ENCODE data around the gene TOP2B. TPM values are rescaled to one million over a fixed set of nuclear protein-coding genes. Genes with fewer than 3 reads are reported as not detected.

TOP2B gene
- total and polyA plus RNA-seq, 9 of the 15 experiments (the other 6 are each of a cell fraction or from before 2014, with no cell fraction given): 45.3 to 186 (median 134) TPM

DNA sequence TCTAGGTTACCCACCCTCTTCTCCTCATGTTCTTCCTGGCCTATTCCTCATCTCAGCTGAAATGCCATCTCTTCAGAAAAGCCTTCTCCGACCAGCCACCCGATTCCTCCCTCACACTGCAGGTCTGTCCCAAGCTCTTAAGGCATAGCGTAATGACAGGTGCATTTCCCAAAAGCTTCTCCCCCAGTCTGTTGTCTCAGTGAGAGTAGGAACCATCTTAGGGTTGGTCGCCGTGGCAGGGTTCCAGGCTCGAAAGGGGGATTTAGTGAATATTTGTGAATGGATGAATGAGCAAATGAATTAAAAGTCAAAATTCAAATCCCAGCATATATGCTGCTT lies 78.6 kb downstream of the TOP2B start (continued):
- no peak for TF ChIP-seq MEF2A (IDR thresholded peaks at IDR 0.05; ENCODE audit: control insufficient read depth, low read depth, low read length)
- TF ChIP-seq MAX (CRISPR knock-in tag; IDR thresholded peaks at IDR 0.05): no peak

DNA sequence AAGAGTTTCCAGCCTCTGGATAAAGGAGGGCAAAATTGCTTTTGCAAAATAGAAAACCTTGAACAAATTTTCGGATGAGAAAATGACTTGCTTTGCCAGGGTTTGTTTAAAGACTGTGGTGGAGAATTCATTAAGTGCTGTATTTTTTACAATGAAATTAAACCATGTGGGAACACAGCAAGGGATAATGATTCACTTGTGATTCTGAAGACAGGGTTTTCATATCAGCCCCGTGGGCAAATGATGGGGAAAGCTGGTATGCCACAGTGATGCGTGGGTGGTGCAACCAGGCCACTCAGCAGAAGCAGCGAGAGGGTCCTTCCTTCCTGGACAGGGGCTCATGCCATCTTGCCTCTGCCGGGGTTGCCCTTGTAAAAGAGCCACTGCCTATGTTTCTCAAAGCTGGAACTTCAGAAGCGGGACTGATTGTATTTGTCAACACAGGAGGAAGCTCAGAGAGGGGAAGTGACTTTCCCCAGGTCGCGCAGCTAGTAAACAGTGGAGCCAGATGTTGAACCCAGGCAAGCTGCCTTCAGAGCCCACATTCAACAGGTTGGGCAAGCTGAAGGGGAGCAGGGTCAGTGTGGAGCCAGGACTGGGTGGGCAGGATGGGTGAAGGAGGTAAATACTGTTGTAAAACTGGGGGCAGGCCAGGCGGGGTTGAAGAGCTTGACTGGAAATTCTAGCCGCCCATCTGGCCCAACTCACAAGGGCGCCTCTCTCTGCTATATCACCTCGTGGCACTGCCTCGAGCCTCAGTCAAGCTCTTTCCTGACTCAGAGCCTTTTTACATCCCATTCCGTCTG lies 79.1 kb downstream of the TOP2B start:
- Histone ChIP-seq H3K79me2 (ENCODE audit: control insufficient read depth, insufficient read depth, low read length) (no peaks in the 10 kb centered on the region), H3K9ac (ENCODE audit: insufficient read depth in 1 of 2, low read depth in 2 of 2, low read length in 2 of 2) (no peak overlapping the region), H3K9me1 (ENCODE audit: control insufficient read depth, insufficient read depth, low read length) (no peaks in the 10 kb centered on the region), H3K4me3 (no peak overlapping the region), H3K4me1 (replicated peaks in 1 of 2; ENCODE audit: control insufficient read depth in 2 of 2, insufficient read depth in 2 of 2, low read length in 2 of 2) (peaks cover 0 to 16% of the 10 kb centered on the region in 2 experiments; a peak in 3 of 5 replicates), H3K27ac (ENCODE audit: extremely low read depth, low read depth, low read length) (no peak overlapping the region), H3K36me3 (ENCODE audit: control insufficient read depth, insufficient read depth, low read length) (no peaks in the 10 kb centered on the region), H3K9me3 (replicated peaks; ENCODE audit: control insufficient read depth, insufficient read depth, low read depth, low read length) (no peaks in the 10 kb centered on the region), H2AFZ (ENCODE audit: low read depth, low read length) (no peak overlapping the region), H3K27me3 (ENCODE audit: control insufficient read depth in 2 of 2, insufficient read depth in 2 of 2, low read length in 2 of 2) (peaks cover 22 to 45% of the 10 kb centered on the region in 2 experiments), H3K4me2 (ENCODE audit: insufficient read depth, low read length) (no peak overlapping the region), H4K20me1 (replicated peaks; ENCODE audit: control insufficient read depth, insufficient read depth, low read length) (0 out of 2 replicates have a peak, but pooled peaks cover 2% of the 10 kb centered on the region)
- intact Hi-C loops (cut with micrococcal nuclease) (no loop called here), in situ Hi-C loops (cut with MboI) (no loop called here)
- FAIRE-seq: no peak
- POLR2A ChIA-PET: interaction anchor here (0.6 to 0.9 kb wide), 2 partner anchors 8 to 124 kb away, joined by 3 read pairs; no protein-coding TSS in a partner anchor
- 14% methylated on average over 14 of the region's 14 CpGs for whole genome bisulfite sequencing (ENCODE audit: insufficient coverage, low coverage, missing lambda C conversion rate)
- ATAC-seq: no peak
- CTCF ChIA-PET (ENCODE audit: low intra/inter-chr PET ratio): no interaction called here
- no TSS peak for BruUV-seq (replicated peaks)
- DNase-seq (ENCODE audit: extremely low read depth in 1 of 4, low spot score in 3 of 4): no peak
- TF ChIP-seq, protein P1, sequence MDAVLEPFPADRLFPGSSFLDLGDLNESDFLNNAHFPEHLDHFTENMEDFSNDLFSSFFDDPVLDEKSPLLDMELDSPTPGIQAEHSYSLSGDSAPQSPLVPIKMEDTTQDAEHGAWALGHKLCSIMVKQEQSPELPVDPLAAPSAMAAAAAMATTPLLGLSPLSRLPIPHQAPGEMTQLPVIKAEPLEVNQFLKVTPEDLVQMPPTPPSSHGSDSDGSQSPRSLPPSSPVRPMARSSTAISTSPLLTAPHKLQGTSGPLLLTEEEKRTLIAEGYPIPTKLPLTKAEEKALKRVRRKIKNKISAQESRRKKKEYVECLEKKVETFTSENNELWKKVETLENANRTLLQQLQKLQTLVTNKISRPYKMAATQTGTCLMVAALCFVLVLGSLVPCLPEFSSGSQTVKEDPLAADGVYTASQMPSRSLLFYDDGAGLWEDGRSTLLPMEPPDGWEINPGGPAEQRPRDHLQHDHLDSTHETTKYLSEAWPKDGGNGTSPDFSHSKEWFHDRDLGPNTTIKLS (IDR thresholded peaks at IDR 0.05; ENCODE audit: borderline replicate concordance, low read depth): no peak
- no peak for TF ChIP-seq TOE1 (IDR thresholded peaks at IDR 0.05; ENCODE audit: borderline replicate concordance)
- TF ChIP-seq TOE1 (CRISPR knock-in tag; IDR thresholded peaks at IDR 0.05; ENCODE audit: borderline replicate concordance, low read depth): no peak
- TF ChIP-seq TRIM28 (IDR thresholded peaks at IDR 0.05): no peak
- TF ChIP-seq MCM3 (IDR thresholded peaks at IDR 0.05): peak; percentile 72; the same call in 1 of the 2 replicates
- TF ChIP-seq, protein P2, sequence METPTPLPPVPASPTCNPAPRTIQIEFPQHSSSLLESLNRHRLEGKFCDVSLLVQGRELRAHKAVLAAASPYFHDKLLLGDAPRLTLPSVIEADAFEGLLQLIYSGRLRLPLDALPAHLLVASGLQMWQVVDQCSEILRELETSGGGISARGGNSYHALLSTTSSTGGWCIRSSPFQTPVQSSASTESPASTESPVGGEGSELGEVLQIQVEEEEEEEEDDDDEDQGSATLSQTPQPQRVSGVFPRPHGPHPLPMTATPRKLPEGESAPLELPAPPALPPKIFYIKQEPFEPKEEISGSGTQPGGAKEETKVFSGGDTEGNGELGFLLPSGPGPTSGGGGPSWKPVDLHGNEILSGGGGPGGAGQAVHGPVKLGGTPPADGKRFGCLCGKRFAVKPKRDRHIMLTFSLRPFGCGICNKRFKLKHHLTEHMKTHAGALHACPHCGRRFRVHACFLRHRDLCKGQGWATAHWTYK (CRISPR knock-in tag; IDR thresholded peaks at IDR 0.05): no peak
- no peak for TF ChIP-seq HEY1 (CRISPR knock-in tag; IDR thresholded peaks at IDR 0.05; ENCODE audit: borderline replicate concordance)
- no peak for TF ChIP-seq GABPB1 (CRISPR knock-in tag; IDR thresholded peaks at IDR 0.05)
- TF ChIP-seq, protein P3, sequence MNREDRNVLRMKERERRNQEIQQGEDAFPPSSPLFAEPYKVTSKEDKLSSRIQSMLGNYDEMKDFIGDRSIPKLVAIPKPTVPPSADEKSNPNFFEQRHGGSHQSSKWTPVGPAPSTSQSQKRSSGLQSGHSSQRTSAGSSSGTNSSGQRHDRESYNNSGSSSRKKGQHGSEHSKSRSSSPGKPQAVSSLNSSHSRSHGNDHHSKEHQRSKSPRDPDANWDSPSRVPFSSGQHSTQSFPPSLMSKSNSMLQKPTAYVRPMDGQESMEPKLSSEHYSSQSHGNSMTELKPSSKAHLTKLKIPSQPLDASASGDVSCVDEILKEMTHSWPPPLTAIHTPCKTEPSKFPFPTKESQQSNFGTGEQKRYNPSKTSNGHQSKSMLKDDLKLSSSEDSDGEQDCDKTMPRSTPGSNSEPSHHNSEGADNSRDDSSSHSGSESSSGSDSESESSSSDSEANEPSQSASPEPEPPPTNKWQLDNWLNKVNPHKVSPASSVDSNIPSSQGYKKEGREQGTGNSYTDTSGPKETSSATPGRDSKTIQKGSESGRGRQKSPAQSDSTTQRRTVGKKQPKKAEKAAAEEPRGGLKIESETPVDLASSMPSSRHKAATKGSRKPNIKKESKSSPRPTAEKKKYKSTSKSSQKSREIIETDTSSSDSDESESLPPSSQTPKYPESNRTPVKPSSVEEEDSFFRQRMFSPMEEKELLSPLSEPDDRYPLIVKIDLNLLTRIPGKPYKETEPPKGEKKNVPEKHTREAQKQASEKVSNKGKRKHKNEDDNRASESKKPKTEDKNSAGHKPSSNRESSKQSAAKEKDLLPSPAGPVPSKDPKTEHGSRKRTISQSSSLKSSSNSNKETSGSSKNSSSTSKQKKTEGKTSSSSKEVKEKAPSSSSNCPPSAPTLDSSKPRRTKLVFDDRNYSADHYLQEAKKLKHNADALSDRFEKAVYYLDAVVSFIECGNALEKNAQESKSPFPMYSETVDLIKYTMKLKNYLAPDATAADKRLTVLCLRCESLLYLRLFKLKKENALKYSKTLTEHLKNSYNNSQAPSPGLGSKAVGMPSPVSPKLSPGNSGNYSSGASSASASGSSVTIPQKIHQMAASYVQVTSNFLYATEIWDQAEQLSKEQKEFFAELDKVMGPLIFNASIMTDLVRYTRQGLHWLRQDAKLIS (CRISPR knock-in tag; IDR thresholded peaks at IDR 0.05): no peak
- TF ChIP-seq CHD1 (IDR thresholded peaks at IDR 0.05; ENCODE audit: low read length): no peak
- peak; percentile 42 for TF ChIP-seq EGR1 (conservative IDR thresholded peaks at IDR 0.05)
- TF ChIP-seq SMAD4 (CRISPR knock-in tag; conservative IDR thresholded peaks at IDR 0.05): no peak
